ENCODE results near the gene NELL2. TPM values are rescaled to one million over a fixed set of nuclear protein-coding genes. Genes with fewer than 3 reads are reported as not detected.
"Not testable (repeated sequence)": the region's sequence is repeated elsewhere in the genome, so short reads cannot be mapped to it uniquely, and the experiment has no call there.

The NELL2 gene
- total RNA-seq, 4 donors from 2014 or later: 4.7 to 20.5 (median 9.3) TPM

DNA sequence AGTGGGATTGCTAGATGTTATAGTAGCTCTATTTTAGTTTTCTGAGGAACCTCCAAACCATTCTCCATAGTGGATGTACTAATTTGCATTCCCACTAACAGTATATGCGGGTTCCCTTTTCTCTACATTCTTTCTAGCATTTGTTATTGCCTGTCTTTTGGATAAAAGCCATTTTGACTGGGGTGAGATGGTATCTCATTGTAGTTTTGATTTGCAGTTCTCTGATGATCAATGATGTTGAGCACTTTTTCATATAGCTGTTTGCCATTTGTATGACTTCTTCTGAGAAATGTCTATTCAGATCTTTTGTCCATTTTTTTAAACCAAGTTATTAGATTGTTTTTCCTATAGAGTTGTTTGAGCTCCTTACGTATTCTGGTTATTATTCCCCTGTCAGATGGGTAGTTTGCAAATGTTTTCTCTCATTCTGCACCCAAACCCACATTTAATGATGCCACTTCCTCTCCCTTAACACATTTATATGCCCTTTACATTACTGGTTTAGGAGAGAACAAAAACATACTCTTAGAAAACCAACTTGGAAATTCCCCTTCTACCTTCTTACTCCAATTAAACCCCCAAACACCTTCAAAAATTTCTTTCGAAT is 48.2 kb downstream of the NELL2 start:
- WGBS: 82% methylated on average over 3 of the region's 3 CpGs
- Histone ChIP-seq H3K4me1 (no peaks in the 10 kb centered on the region), H3K27me3 (no peaks in the 10 kb centered on the region), H3K9me3 (no peaks in the 10 kb centered on the region), H3K4me3 (no peak overlapping the region), H3K27ac (no peak overlapping the region), H3K36me3 (no peaks in the 10 kb centered on the region)
- TF ChIP-seq CTCF (IDR thresholded peaks at IDR 0.05) (no peak), POLR2AphosphoS5 (IDR thresholded peaks at IDR 0.05) (no peak), POLR2A (IDR thresholded peaks at IDR 0.05) (no peak), EP300 (IDR thresholded peaks at IDR 0.05) (no peak)
- DNase-seq (ENCODE audit: low spot score in 2 of 2): no peak

DNA sequence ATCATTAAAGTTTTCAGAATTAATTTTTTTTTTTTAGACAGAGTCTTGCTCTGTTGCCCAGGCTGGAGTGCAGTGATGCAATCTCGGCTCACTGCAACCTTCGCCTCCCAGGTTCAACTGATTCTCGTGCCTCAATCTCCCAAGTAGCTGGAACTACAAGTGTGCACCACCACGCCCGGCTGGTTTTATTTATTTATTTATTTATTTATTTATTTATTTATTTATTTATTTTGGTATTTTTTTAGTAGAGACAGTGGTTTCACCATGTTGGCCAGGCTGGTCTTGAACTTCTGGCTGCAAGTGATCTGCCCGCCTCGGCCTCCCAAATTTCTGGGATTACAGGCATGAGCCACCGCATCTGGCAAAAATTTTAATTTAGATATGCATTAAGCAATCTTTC is 54.4 kb downstream of the NELL2 start:
- not testable (repeated sequence) for H3K36me3 ChIP-seq; DNase-seq (ENCODE audit: low spot score in 2 of 2); H3K27me3 ChIP-seq; H3K4me3 ChIP-seq; H3K27ac ChIP-seq; H3K9me3 ChIP-seq; H3K4me1 ChIP-seq
- WGBS: 94% methylated on average over 8 of the region's 8 CpGs

- H3K36me3 ChIP-seq: no peaks in the 10 kb centered on the region
- DNase-seq (ENCODE audit: low spot score in 2 of 2): no peak
- H3K4me1 ChIP-seq: no peaks in the 10 kb centered on the region
- H3K4me3 ChIP-seq: no peak overlapping the region
- TF ChIP-seq POLR2A (IDR thresholded peaks at IDR 0.05) (no peak), CTCF (IDR thresholded peaks at IDR 0.05) (no peak), POLR2AphosphoS5 (IDR thresholded peaks at IDR 0.05) (no peak), EP300 (IDR thresholded peaks at IDR 0.05) (no peak)
- 90% methylated on average over 4 of the region's 4 CpGs for WGBS
- H3K27ac ChIP-seq: no peak overlapping the region
- H3K9me3 ChIP-seq: no peaks in the 10 kb centered on the region
- no peaks in the 10 kb centered on the region for H3K27me3 ChIP-seq
These were observed 56.2 kb downstream of the NELL2 start for GRCh38 chr12:44819884-44820283.

GRCh38 chr12:44817687-44818086 is 58.4 kb downstream of the NELL2 start:
- WGBS: 93% methylated on average over 3 of the region's 3 CpGs
- H3K27me3 ChIP-seq: no peaks in the 10 kb centered on the region
- DNase-seq (ENCODE audit: low spot score in 2 of 2): no peak
- TF ChIP-seq POLR2AphosphoS5 (IDR thresholded peaks at IDR 0.05) (no peak), POLR2A (IDR thresholded peaks at IDR 0.05) (no peak), EP300 (IDR thresholded peaks at IDR 0.05) (no peak)
- no peaks in the 10 kb centered on the region for H3K4me1 ChIP-seq
- no peak overlapping the region for H3K27ac ChIP-seq
- no peaks in the 10 kb centered on the region for H3K9me3 ChIP-seq
- no peaks in the 10 kb centered on the region for H3K36me3 ChIP-seq
- no peak overlapping the region for H3K4me3 ChIP-seq

DNA sequence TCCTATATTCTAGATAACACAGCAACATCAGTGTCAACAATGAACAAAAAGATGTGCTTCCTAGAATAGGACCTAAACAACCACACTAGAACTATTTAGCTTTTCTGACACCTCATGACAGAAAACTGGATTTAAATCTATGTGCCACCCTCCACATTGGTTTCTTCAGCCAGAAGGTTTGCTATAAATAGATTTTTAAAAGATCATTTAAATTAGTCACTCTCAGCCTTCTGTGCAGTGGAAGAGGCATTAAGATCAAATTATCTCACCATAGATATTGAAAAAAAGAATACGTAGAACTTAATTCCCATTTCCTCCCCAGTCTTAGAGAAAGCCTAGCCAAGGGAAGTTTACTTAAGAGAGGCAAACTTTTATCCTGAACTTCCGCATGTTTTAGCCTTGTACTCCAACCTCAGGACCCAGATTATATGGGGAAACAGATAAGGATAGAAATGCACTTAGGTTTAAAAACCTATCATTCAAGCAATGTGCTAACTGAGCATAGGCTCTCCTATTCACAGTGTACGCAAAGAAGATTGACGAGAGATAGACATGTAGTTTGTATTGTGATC is 59.6 kb downstream of the NELL2 start:
- DNase-seq (ENCODE audit: low spot score in 2 of 2): no peak
- no peaks in the 10 kb centered on the region for H3K36me3 ChIP-seq
- no peak overlapping the region for H3K4me3 ChIP-seq
- no peaks in the 10 kb centered on the region for H3K27me3 ChIP-seq
- 84% methylated on average over 4 of the region's 4 CpGs for WGBS
- no peak overlapping the region for H3K27ac ChIP-seq
- H3K4me1 ChIP-seq: no peaks in the 10 kb centered on the region
- no peaks in the 10 kb centered on the region for H3K9me3 ChIP-seq
- no peak for TF ChIP-seq POLR2A (IDR thresholded peaks at IDR 0.05)
- no peak for TF ChIP-seq CTCF (IDR thresholded peaks at IDR 0.05)

DNA sequence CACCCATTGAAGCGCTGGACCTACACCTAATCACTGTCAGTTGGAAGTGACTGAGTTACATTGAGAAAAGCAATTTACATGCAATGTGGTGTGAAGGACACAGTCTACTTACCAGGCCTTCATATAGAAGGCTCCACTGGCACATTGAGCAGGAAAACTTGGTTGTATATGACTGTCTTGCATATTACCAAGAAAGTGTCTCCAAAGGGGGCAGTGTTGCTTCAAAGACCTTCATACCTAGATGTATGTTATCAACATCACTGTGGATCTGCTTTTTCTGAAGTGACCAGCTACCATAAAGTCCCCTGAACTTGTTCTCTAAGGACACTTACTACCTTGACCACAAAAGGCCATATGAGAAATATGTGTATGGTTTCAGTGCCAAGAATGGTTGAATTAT is 64.1 kb downstream of the NELL2 start:
- TF ChIP-seq POLR2A (IDR thresholded peaks at IDR 0.05) (no peak), EP300 (IDR thresholded peaks at IDR 0.05) (no peak), POLR2AphosphoS5 (IDR thresholded peaks at IDR 0.05) (no peak), CTCF (IDR thresholded peaks at IDR 0.05) (no peak)
- no peaks in the 10 kb centered on the region for H3K27me3 ChIP-seq
- no peak overlapping the region for H3K27ac ChIP-seq
- no peaks in the 10 kb centered on the region for H3K4me1 ChIP-seq
- WGBS: 89% methylated on average over 1 of the region's 1 CpG
- no peak overlapping the region for H3K4me3 ChIP-seq
- H3K36me3 ChIP-seq: no peaks in the 10 kb centered on the region
- no peaks in the 10 kb centered on the region for H3K9me3 ChIP-seq
- DNase-seq (ENCODE audit: low spot score in 2 of 2): no peak

Data from suprapubic skin (tissue), 4 donors.